B cell (primary cell): ENCODE data around the gene TENM3.

Experiments used
- EZH2 ChIP-seq: IDR thresholded peaks from 2 replicates; pipeline ENCODE4 v1.6.1; 2012; ENCODE audit warnings: borderline replicate concordance, low read depth, mild to moderate bottlenecking, moderate library complexity, low read length; ENCODE audit not compliant: insufficient read depth, poor library complexity, severe bottlenecking
- TF ChIP-seq, protein P1 (sequence below): fragments of 200-600 bp; IDR thresholded peaks from one replicate; pipeline ENCODE4 v1.8.0; 2022; ENCODE audit warnings: antibody characterized with exemption, mild to moderate bottlenecking

DNA sequence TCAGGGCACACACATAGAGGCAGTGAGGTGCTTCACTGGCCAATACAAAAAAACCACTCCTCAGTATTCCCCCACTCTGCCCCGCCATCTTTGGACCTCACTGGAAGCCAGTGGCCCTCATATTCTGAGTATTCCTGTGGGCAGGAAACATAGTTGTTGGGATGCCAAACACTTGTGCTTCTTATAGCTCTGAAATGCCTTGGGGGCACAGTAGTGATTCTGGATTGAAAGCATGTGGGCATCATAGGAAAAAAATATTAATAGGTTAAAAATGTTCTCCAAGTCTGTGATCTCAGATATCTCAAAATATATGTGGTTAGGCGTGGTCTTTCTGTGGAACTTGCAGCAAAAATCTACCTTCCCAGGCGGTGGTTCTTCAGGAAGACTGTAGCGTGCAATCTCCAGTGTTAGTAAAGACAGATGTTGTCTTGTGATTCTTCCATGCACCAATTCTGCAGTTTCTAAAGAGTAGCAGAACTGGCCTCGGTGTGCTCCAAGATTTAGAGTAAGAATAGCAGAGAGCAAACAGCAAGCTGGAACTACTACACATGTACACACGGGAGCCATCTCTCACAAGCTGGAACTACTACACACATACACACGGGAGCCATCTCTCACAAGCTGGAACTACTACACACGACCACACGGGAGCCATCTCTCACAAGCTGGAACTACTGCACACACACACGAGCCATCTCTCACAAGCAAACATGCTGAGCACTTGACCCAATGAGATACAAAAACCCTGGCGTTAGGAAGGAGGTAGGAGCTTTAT, 8.0 kb upstream of the TENM3 start:
- TF ChIP-seq, protein P1, sequence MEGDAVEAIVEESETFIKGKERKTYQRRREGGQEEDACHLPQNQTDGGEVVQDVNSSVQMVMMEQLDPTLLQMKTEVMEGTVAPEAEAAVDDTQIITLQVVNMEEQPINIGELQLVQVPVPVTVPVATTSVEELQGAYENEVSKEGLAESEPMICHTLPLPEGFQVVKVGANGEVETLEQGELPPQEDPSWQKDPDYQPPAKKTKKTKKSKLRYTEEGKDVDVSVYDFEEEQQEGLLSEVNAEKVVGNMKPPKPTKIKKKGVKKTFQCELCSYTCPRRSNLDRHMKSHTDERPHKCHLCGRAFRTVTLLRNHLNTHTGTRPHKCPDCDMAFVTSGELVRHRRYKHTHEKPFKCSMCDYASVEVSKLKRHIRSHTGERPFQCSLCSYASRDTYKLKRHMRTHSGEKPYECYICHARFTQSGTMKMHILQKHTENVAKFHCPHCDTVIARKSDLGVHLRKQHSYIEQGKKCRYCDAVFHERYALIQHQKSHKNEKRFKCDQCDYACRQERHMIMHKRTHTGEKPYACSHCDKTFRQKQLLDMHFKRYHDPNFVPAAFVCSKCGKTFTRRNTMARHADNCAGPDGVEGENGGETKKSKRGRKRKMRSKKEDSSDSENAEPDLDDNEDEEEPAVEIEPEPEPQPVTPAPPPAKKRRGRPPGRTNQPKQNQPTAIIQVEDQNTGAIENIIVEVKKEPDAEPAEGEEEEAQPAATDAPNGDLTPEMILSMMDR = no peak
- TF ChIP-seq EZH2 = no peak
